ENCODE data around the gene SOBP. TPM values are rescaled to one million over a fixed set of nuclear protein-coding genes. Genes with fewer than 3 reads are reported as not detected.

The SOBP gene
- total RNA-seq, result 1 to 10 TPM; 5.6 to 8.2 (median 7.0) TPM

- TF ChIP-seq POLR2A (IDR thresholded peaks at IDR 0.05) (no peak), POLR2AphosphoS5 (IDR thresholded peaks at IDR 0.05) (no peak), CTCF (IDR thresholded peaks at IDR 0.05) (no peak)
- DNase-seq (ENCODE audit: low spot score in 2 of 2), result peak in 1 of 2 donors; percentile 23
- Histone ChIP-seq H3K27me3 (peaks cover 0 to 48% of the 10 kb centered on the region in 2 donors), H3K4me3 (peak within 1 kb of the TSS; percentile 72 to 78 (median 75)), H3K36me3 (no peaks in the 10 kb centered on the region), H3K9me3 (no peaks in the 10 kb centered on the region), H3K27ac (peak within 1 kb of the TSS; percentile 74 to 85), H3K4me1 (peaks cover 0 to 4% of the 10 kb centered on the region in 2 donors)
- intact Hi-C loops (cut with DNase I; ENCODE audit: low total_unique reads), result no loop called here
Observed at GRCh38 chr6:107489636-107490565, at the start of gene SOBP. Gene SOBP, plus strand, starts transcription at chr6:107490117. Its CDS starts 500 bp downstream, at chr6:107490617.

DNA sequence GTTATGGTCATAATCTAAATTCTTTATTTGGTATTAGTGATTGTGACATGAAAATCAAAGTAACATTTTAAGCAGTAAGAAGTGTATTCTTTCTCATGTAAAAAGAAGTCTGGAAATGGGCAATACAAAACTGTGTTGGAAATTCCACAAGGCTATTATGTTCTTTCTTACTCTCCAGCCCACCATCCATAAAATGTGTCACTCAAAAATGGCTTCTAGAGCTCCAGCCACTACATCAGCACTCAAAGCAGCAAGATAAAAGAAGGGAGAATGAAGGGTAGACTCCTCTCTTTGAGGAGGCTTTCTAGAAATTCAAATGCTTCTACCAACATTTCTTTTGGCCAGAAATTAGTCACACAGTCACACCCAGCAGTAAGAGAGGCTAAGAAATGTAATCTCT, 49.0 kb upstream of the SOBP start:
- no peak for DNase-seq (ENCODE audit: low spot score in 2 of 2)
- intact Hi-C loops (cut with DNase I; ENCODE audit: low total_unique reads), result loop anchor here (10.0 kb wide), 2 partner anchors 204 to 1924 kb away; no protein-coding TSS in a partner anchor
- no peak for TF ChIP-seq POLR2A (IDR thresholded peaks at IDR 0.05)
- no peak for TF ChIP-seq CTCF (IDR thresholded peaks at IDR 0.05)
- no peak for TF ChIP-seq POLR2AphosphoS5 (IDR thresholded peaks at IDR 0.05)

DNA sequence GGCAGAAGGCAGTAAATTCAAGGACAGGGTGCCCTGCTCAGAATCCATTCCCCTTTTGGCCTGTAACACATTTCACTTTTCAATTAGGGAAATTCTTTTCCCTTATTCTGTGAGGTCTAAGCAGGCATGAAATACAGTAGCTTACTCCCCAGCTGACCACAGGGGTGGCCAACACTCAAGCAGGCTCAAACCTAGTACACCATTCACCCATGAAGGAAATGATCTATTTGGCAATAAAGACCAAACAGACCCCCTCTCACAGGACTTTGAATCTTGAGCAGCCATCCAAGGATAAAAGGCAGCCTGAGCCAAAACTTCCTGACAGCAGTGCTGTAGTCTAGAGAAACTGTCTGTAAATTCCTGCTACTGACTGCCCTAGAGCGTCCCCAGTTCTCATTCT, 48.2 kb upstream of the SOBP start:
- intact Hi-C loops (cut with DNase I; ENCODE audit: low total_unique reads), result loop anchor here (10.0 kb wide), 2 partner anchors 203 to 1923 kb away; no protein-coding TSS in a partner anchor
- DNase-seq (ENCODE audit: low spot score in 2 of 2), result no peak
- Histone ChIP-seq H3K27ac (no peak overlapping the region), H3K27me3 (no peaks in the 10 kb centered on the region), H3K9me3 (no peaks in the 10 kb centered on the region), H3K36me3 (no peaks in the 10 kb centered on the region), H3K4me3 (no peak overlapping the region), H3K4me1 (no peaks in the 10 kb centered on the region)
- TF ChIP-seq CTCF (IDR thresholded peaks at IDR 0.05) (no peak), POLR2AphosphoS5 (IDR thresholded peaks at IDR 0.05) (no peak), POLR2A (IDR thresholded peaks at IDR 0.05) (no peak)

More for the DNA sequence above, 49.0 kb upstream of the SOBP start:
- H3K36me3 ChIP-seq, result no peaks in the 10 kb centered on the region
- H3K4me1 ChIP-seq, result no peaks in the 10 kb centered on the region
- H3K9me3 ChIP-seq, result no peaks in the 10 kb centered on the region
- H3K27ac ChIP-seq, result no peak overlapping the region
- H3K27me3 ChIP-seq, result no peaks in the 10 kb centered on the region
- H3K4me3 ChIP-seq, result no peak overlapping the region

GRCh38 chr6:107442938-107443607, 46.8 kb upstream of the SOBP start:
- H3K36me3 ChIP-seq, result no peaks in the 10 kb centered on the region
- no peaks in the 10 kb centered on the region for H3K4me1 ChIP-seq
- intact Hi-C loops (cut with DNase I; ENCODE audit: low total_unique reads), result loop anchor here (10.0 kb wide), 2 partner anchors 202 to 1922 kb away; no protein-coding TSS in a partner anchor
- no peaks in the 10 kb centered on the region for H3K27me3 ChIP-seq
- H3K27ac ChIP-seq, result no peak overlapping the region
- H3K4me3 ChIP-seq, result no peak overlapping the region
- H3K9me3 ChIP-seq, result peaks cover 10 to 13% of the 10 kb centered on the region in 2 donors
- DNase-seq (ENCODE audit: low spot score in 2 of 2), result no peak
- TF ChIP-seq POLR2A (IDR thresholded peaks at IDR 0.05) (no peak), CTCF (IDR thresholded peaks at IDR 0.05) (no peak), POLR2AphosphoS5 (IDR thresholded peaks at IDR 0.05) (no peak)

All from breast epithelium (tissue), 4 donors.